ENCODE measurements around the gene GFER.

DNA sequence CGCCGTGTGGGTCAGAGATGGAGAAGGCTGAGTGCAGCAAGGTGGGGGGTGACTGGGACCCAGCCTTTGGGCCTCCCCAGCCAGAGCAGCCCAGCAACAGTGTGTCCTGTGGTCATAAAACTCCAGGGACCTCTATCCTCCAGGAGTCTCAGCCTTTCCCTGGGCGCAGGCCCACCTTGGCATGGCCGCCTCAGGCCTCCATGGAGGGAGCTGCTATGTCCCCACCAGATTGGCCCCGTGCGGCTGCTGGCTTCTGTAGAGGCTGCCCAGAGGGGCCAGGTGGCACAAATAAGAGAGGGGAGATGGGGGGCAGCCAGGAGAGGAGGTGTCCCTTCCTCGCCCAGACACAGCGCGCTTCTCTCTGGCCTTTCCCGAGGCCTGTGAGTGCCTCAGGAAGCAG lies 3.2 kb downstream of the GFER start:
- TF ChIP-seq, protein P1, sequence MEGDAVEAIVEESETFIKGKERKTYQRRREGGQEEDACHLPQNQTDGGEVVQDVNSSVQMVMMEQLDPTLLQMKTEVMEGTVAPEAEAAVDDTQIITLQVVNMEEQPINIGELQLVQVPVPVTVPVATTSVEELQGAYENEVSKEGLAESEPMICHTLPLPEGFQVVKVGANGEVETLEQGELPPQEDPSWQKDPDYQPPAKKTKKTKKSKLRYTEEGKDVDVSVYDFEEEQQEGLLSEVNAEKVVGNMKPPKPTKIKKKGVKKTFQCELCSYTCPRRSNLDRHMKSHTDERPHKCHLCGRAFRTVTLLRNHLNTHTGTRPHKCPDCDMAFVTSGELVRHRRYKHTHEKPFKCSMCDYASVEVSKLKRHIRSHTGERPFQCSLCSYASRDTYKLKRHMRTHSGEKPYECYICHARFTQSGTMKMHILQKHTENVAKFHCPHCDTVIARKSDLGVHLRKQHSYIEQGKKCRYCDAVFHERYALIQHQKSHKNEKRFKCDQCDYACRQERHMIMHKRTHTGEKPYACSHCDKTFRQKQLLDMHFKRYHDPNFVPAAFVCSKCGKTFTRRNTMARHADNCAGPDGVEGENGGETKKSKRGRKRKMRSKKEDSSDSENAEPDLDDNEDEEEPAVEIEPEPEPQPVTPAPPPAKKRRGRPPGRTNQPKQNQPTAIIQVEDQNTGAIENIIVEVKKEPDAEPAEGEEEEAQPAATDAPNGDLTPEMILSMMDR (optimal IDR thresholded peaks at IDR 0.05 in 1 of 3, IDR thresholded peaks at IDR 0.05 in 1 of 3, conservative IDR thresholded peaks at IDR 0.05 in 1 of 3; ENCODE audit: extremely low read depth in 1 of 3, insufficient read depth in 2 of 3, low read length in 3 of 3), result no peak
- no peak for TF ChIP-seq EZH2 (IDR thresholded peaks at IDR 0.05; ENCODE audit: low read length)

All from keratinocyte (primary cell).